ENCODE results near the gene EVA1C. TPM values are rescaled to one million over a fixed set of nuclear protein-coding genes. Genes with fewer than 3 reads are reported as not detected.
"Not testable (repeated sequence)": the region's sequence is repeated elsewhere in the genome, so short reads cannot be mapped to it uniquely, and the experiment has no call there.

Gene EVA1C
- total RNA-seq, 4 donors from 2014 or later, result 43.1 to 71.4 (median 51.1) TPM

DNA sequence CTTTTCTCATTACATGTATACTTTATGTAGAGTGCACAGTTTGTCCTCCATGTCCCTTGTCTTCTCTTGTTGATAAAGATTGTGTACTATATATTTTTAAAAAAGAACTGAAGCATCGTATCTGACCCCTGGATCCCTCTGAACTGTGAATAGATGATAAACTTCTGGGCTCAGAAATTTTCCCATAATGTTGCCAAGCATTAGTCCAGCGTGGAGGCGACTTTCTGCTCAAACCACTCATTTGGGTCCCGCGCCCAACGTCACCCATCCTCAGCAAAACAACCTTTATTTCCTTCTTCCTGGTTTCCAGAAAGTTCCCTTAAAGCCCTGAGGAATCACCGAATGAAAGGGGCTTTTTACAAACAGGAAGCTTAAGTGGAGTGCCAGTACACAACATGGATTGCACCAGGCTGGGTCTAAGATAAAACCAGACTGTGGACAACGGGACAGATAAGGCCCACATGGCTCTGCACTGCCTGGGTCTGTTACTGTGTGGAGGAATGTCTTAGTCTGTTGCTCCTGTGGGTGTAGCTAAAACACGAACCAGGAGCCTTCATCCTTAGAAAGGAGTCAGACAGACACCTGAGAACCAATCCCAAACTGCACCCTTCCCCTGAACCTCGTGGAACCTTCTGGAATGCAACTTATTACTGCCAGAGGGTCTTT lies 15.6 kb downstream of the EVA1C start:
- Histone ChIP-seq H3K9me3 (no peaks in the 10 kb centered on the region), H3K36me3 (no peaks in the 10 kb centered on the region), H3K27ac (no peak overlapping the region), H3K27me3 (no peaks in the 10 kb centered on the region), H3K4me1 (peaks cover 3 to 48% (median 5%) of the 10 kb centered on the region in 3 donors), H3K4me3 (no peak overlapping the region)
- 48 to 52% methylated on average over 3 to 8 of the region's 10 CpGs for WGBS, 2 donors (ENCODE audit: low coverage in 1 of 2)
- TF ChIP-seq POLR2AphosphoS5 (IDR thresholded peaks at IDR 0.05), result no peak
- TF ChIP-seq EP300 (IDR thresholded peaks at IDR 0.05), result no peak
- TF ChIP-seq, protein P1, sequence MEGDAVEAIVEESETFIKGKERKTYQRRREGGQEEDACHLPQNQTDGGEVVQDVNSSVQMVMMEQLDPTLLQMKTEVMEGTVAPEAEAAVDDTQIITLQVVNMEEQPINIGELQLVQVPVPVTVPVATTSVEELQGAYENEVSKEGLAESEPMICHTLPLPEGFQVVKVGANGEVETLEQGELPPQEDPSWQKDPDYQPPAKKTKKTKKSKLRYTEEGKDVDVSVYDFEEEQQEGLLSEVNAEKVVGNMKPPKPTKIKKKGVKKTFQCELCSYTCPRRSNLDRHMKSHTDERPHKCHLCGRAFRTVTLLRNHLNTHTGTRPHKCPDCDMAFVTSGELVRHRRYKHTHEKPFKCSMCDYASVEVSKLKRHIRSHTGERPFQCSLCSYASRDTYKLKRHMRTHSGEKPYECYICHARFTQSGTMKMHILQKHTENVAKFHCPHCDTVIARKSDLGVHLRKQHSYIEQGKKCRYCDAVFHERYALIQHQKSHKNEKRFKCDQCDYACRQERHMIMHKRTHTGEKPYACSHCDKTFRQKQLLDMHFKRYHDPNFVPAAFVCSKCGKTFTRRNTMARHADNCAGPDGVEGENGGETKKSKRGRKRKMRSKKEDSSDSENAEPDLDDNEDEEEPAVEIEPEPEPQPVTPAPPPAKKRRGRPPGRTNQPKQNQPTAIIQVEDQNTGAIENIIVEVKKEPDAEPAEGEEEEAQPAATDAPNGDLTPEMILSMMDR (IDR thresholded peaks at IDR 0.05), result no peak
- no peak for TF ChIP-seq POLR2A (IDR thresholded peaks at IDR 0.05)
- ATAC-seq, result no peak

DNA sequence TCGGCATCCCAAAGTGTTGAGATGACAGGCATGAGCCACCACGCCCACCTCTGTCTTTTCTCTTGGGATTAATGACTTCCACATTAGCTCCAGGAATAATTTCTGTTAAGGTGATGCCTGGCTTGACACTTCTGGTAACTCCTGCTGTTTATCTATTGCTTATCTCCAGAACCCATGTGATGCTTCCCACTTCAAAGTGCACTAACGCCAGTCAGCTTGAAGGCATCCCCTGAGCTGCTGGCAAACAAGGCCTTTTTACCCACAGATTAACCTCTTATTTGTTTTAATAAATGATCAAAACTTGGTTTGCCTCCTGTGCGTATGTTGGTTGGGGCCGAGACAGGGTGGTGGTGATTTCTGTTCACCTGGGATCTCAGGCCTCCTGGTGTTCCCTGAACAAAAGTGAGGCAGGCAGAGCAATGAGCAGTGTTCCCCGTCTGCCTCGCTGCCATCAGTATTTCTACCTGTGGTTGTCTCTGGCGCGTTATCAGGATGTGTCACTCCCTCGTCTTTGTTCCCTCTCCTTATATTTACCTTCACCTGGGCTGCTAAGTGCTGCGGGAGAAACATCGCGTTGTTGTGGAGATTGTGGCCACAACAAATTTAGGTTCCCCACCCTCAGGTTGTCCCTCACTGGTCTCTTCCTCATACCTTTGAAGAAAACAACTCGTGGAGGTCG lies 20.6 kb downstream of the EVA1C start:
- not testable (repeated sequence) for H3K4me3 ChIP-seq, H3K27ac ChIP-seq, H3K36me3 ChIP-seq, H3K27me3 ChIP-seq, ATAC-seq, H3K9me3 ChIP-seq
- H3K4me1 ChIP-seq, result peaks cover 0 to 12% (median 0%) of the 10 kb centered on the region in 3 donors
- 70 to 92% methylated on average over 10 to 15 of the region's 15 CpGs for WGBS, 2 donors (ENCODE audit: low coverage in 1 of 2)

DNA sequence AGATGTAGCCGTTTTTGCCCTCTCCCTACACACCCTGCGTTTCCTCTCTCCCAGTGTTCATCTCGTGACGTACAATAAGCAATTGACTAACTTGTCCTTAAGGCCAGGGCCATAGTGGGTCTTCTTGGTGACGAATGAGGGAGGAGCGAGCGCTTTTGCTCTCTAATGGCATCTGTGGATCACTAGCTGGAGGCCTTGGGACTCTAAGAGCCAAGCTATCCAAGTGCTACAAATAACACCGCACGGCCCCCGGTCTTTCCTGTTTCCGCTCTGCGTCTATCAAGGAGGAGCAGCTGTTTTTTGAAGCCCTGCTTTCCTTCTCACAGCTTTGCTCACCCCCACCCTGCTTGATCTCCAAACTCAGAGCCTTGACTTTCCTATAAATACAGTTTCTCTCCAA lies 25.2 kb downstream of the EVA1C start:
- Histone ChIP-seq H3K4me3 (no peak overlapping the region), H3K4me1 (peaks cover 0 to 10% (median 0%) of the 10 kb centered on the region in 3 donors), H3K36me3 (no peaks in the 10 kb centered on the region), H3K9me3 (no peaks in the 10 kb centered on the region), H3K27me3 (no peaks in the 10 kb centered on the region), H3K27ac (no peak overlapping the region)
- no peak for ATAC-seq
- TF ChIP-seq POLR2A (IDR thresholded peaks at IDR 0.05), result no peak
- TF ChIP-seq, protein P1 (IDR thresholded peaks at IDR 0.05), result no peak
- no peak for TF ChIP-seq EP300 (IDR thresholded peaks at IDR 0.05)
- TF ChIP-seq POLR2AphosphoS5 (IDR thresholded peaks at IDR 0.05), result no peak
- 76 to 86% methylated on average over 3 to 9 of the region's 12 CpGs for WGBS, 2 donors (ENCODE audit: low coverage in 1 of 2)

DNA sequence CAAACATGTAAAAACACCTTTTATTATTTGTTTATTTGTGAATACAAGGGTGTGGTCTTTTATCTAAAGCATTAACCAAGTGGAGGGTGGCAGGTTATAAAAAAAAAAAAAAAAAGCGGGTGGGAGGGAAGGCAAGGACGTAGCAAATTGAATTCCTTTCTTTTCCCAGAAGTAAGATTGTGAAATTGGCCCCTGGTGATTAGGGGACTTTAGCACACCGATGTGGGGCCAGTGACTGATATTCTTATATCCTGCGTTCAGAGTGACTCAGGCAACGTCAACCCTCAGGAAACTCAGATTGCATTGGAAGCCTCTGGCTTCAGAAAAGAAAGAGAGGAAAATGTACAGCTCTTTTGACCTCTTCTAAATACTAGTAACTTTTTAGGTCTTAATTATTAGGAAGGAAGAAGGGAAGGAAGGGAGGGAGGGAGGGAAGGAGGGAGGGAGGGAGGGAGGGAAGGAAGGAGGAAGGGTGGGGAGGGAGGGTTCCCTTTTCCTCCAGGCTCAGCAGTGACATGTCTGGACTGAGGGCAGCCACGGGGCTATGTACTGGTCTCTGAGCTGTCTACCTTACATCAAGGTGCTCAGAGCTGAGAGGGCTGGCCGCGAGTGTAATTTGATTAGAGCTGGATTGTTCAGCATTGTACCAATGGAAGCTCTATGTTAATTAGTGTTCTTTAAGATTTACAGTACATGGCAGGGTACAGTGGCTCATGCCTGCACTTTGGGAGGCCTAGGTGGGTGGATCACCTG lies 30.2 kb downstream of the EVA1C start:
- Histone ChIP-seq H3K9me3 (peaks cover 0 to 10% (median 0%) of the 10 kb centered on the region in 3 donors), H3K27me3 (no peaks in the 10 kb centered on the region), H3K4me3 (no peak overlapping the region), H3K36me3 (peaks cover 0 to 17% of the 10 kb centered on the region in 2 donors), H3K27ac (no peak overlapping the region), H3K4me1 (peaks cover 0 to 27% (median 0%) of the 10 kb centered on the region in 3 donors)
- TF ChIP-seq POLR2A (IDR thresholded peaks at IDR 0.05) (no peak), EP300 (IDR thresholded peaks at IDR 0.05) (no peak), POLR2AphosphoS5 (IDR thresholded peaks at IDR 0.05) (no peak)
- TF ChIP-seq, protein P1 (IDR thresholded peaks at IDR 0.05), result no peak
- ATAC-seq, result no peak
- WGBS, 2 donors (ENCODE audit: low coverage in 1 of 2), result 73 to 85% methylated on average over 5 to 8 of the region's 8 CpGs

DNA sequence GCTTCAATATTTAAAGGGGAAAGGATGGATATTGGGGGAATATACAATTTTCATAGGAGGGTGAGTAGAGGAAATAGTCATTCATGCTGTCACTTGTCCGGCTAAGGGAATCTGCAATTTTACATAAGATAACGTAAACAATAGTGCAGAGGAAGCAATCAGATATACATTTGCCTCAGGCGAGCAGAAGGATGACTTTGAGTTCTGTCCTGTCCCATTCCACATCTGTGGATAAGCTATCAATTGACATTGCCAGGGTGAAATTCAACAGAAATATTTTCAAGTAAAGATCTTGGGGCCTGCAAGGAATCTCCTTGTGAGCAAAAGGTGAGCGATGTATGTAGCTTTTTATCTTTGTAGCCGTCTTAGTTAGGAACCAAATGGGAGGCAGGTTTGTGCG lies 32.6 kb downstream of the EVA1C start:
- Histone ChIP-seq H3K27ac (no peak overlapping the region), H3K36me3 (peaks cover 0 to 17% of the 10 kb centered on the region in 2 donors), H3K4me3 (no peak overlapping the region), H3K4me1 (peaks cover 0 to 49% (median 3%) of the 10 kb centered on the region in 3 donors), H3K27me3 (no peaks in the 10 kb centered on the region), H3K9me3 (peaks cover 0 to 10% (median 0%) of the 10 kb centered on the region in 3 donors)
- TF ChIP-seq, protein P1 (IDR thresholded peaks at IDR 0.05), result no peak
- TF ChIP-seq POLR2AphosphoS5 (IDR thresholded peaks at IDR 0.05) (no peak), POLR2A (IDR thresholded peaks at IDR 0.05) (no peak), EP300 (IDR thresholded peaks at IDR 0.05) (no peak)
- ATAC-seq, result no peak
- WGBS, 2 donors (ENCODE audit: low coverage in 1 of 2), result 84 to 91% methylated on average over 6 of the region's 6 CpGs

All from gastroesophageal sphincter (tissue), 4 donors.